ENCODE results near the gene PNPO.

PNPO gene

GRCh38 chr17:47975189-47975822 lies 33.9 kb downstream of the PNPO start:
- TF ChIP-seq FOXP2 (optimal IDR thresholded peaks at IDR 0.05; ENCODE audit: borderline replicate concordance, extremely low read depth, extremely low read length, insufficient read depth) (no peak), REST (IDR thresholded peaks at IDR 0.05; ENCODE audit: insufficient read depth in 1 of 2, low read depth in 2 of 2, low read length in 2 of 2) (no peak), POLR2AphosphoS5 (IDR thresholded peaks at IDR 0.05; ENCODE audit: low read depth, low read length) (no peak), SIN3A (IDR thresholded peaks at IDR 0.05; ENCODE audit: borderline replicate concordance, insufficient read depth, low read length) (no peak), TAF1 (IDR thresholded peaks at IDR 0.05; ENCODE audit: borderline replicate concordance, insufficient read depth, low read length) (no peak)

- no peak for TF ChIP-seq POLR2AphosphoS5 (IDR thresholded peaks at IDR 0.05; ENCODE audit: low read depth, low read length)
- no peak for TF ChIP-seq SIN3A (IDR thresholded peaks at IDR 0.05; ENCODE audit: borderline replicate concordance, insufficient read depth, low read length)
- TF ChIP-seq FOXP2 (optimal IDR thresholded peaks at IDR 0.05; ENCODE audit: borderline replicate concordance, extremely low read depth, extremely low read length, insufficient read depth) = no peak
- no peak for TF ChIP-seq REST (IDR thresholded peaks at IDR 0.05; ENCODE audit: insufficient read depth in 1 of 2, low read depth in 2 of 2, low read length in 2 of 2)
- no peak for TF ChIP-seq TAF1 (IDR thresholded peaks at IDR 0.05; ENCODE audit: borderline replicate concordance, insufficient read depth, low read length)
These were observed 34.4 kb downstream of the PNPO start for GRCh38 chr17:47975823-47976205.

GRCh38 chr17:47978324-47978723 lies 37.0 kb downstream of the PNPO start:
- TF ChIP-seq FOXP2 (optimal IDR thresholded peaks at IDR 0.05; ENCODE audit: borderline replicate concordance, extremely low read depth, extremely low read length, insufficient read depth) = no peak
- no peak for TF ChIP-seq SIN3A (IDR thresholded peaks at IDR 0.05; ENCODE audit: borderline replicate concordance, insufficient read depth, low read length)
- no peak for TF ChIP-seq TAF1 (IDR thresholded peaks at IDR 0.05; ENCODE audit: borderline replicate concordance, insufficient read depth, low read length)
- TF ChIP-seq POLR2AphosphoS5 (IDR thresholded peaks at IDR 0.05; ENCODE audit: low read depth, low read length) = no peak
- no peak for TF ChIP-seq REST (IDR thresholded peaks at IDR 0.05; ENCODE audit: insufficient read depth in 1 of 2, low read depth in 2 of 2, low read length in 2 of 2)

- TF ChIP-seq REST (IDR thresholded peaks at IDR 0.05; ENCODE audit: insufficient read depth in 1 of 2, low read depth in 2 of 2, low read length in 2 of 2) (no peak), SIN3A (IDR thresholded peaks at IDR 0.05; ENCODE audit: borderline replicate concordance, insufficient read depth, low read length) (no peak), TAF1 (IDR thresholded peaks at IDR 0.05; ENCODE audit: borderline replicate concordance, insufficient read depth, low read length) (no peak), POLR2AphosphoS5 (IDR thresholded peaks at IDR 0.05; ENCODE audit: low read depth, low read length) (no peak), FOXP2 (optimal IDR thresholded peaks at IDR 0.05; ENCODE audit: borderline replicate concordance, extremely low read depth, extremely low read length, insufficient read depth) (no peak)
These were observed 39.2 kb downstream of the PNPO start for GRCh38 chr17:47980541-47980940.
